GM18505 (cell line): ENCODE results near the gene C5orf47.
A peak's percentile ranks its signal among the peaks of the same experiment; 100 is the strongest.

Experiments used
- ATAC-seq: cut with Tn5 transposase; IDR thresholded peaks from one replicate; pipeline ENCODE4 v1.9.1; 2021; ENCODE audit not compliant: unreplicated experiment
- POLR2A ChIP-seq: IDR thresholded peaks from 4 replicates; pipeline ENCODE4 v1.6.1; 2011; ENCODE audit warnings: borderline replicate concordance; ENCODE audit not compliant: insufficient read depth, insufficient read length; ENCODE audit errors: extremely low read depth

Gene C5orf47

GRCh38 chr5:174044466-174045254 is 55.7 kb downstream of the C5orf47 start:
- TF ChIP-seq POLR2A, result no peak

DNA sequence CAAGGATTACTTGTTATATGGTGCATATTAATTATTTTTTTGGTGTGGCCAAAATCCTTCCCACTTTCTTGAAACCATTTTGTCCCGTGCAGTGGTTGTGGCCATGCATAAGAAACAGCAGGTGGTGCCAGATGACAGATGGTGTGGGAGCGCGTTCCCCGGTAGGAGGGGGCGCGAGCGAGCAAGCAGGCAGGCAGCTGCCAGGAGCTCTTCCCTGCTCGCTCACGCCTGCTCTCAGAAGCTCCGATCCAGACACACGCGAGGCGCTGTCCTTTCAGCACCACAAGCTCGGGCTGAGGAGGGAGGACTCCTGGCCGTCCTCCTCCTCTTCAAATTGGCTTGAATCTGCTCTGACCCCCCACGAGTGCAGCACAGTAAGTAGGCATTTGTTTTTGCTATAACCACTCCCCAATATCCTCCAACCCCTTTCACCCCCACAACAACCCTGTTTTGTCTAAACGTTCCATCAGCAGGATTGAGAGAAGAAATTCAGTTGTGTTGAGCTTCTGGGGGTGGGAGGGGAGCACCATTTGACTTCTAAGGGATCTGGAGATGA is 56.6 kb downstream of the C5orf47 start, which contains the start of gene NSG2:
Gene NSG2, plus strand, starts transcription at position 237 of the 556 bp plus-strand sequence. CDS start 1,050 bp downstream, outside the sequence.
- peak; percentile 74 for ATAC-seq
- TF ChIP-seq POLR2A, result no peak

More at GRCh38 chr5:174044466-174045254, 55.7 kb downstream of the C5orf47 start:
- no peak for ATAC-seq

DNA sequence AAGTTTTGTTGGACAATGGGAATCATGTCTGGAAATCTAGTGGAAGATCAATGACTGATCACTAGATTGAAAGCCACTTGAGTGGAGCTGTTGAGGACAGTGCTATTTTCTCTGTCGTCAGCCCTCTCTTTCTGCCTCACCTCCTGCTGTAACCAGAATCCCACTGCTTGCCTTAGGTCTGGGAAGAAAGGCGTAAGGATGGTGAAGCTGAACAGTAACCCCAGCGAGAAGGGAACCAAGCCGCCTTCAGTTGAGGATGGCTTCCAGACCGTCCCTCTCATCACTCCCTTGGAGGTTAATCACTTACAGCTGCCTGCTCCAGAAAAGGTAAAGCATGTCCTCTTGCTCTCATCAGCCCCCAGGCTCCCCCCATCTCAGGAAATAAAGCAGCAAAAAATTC is 57.6 kb downstream of the C5orf47 start:
- TF ChIP-seq POLR2A, result no peak
- ATAC-seq, result no peak

DNA sequence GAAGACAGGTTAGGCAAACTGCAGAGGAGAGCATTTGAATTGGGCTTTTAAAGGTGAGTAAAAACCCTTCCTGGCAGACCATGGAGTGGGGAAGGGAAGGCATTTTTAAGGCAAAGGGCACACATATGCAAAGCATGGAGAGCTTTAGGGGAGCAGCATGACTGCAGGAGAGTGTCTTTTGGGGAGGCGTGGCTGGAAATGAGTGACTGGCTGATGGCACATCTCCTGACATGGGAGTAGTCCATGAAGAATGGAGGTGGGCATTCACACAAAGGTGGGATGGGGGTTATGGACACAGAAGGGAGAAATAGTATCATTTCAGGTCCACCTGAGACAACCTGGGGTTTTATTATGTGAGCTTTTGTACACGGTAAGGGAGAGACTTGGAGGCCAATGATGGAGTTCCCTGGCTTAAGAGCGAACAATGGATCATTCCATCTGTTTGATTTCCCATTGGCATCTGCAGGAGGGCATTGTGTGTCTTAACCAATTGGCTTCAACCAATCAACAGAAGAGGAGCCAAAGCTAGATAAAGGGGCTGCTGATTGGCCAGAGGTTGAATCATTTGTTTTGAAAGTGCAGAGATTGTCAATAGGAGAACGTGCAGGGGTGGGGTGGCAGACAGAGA is 58.6 kb downstream of the C5orf47 start:
- no peak for ATAC-seq
- no peak for TF ChIP-seq POLR2A

- TF ChIP-seq POLR2A, result no peak
- no peak for ATAC-seq
Observed at GRCh38 chr5:174052636-174053035, 63.7 kb downstream of the C5orf47 start.

DNA sequence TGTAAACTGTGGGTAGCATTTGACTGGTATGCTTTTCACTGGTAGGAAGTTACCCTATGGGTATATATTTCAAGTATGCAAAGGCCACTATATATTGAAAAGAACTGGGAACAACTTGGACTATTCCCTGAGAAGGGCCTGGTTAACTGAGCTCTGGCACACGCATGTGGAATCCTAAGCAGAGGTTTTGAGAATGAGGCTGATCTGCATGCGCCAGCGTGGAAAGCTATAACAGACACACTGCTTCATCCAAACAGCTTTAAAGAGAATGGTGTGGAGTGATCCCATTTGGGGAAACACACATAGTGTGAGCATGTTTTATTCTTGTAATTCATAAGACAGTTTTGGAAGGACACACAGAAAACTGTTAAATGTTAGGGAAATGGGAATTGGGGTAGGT is 64.9 kb downstream of the C5orf47 start:
- TF ChIP-seq POLR2A, result no peak
- no peak for ATAC-seq
